SK-N-SH treated with all-trans-retinoic acid at 6 μM for 48 hours (cell line): Measurements from ENCODE around the gene UBE2D4.

Source experiments
- ATAC-seq: fragments of 200-7000 bp; cut with Tn5 transposase; 3 replicates; pipeline ENCODE4 v1.9.1; 2020; ENCODE audit warnings: mild to moderate bottlenecking, moderate library complexity
- ARNTL ChIP-seq: fragments of 450-650 bp; formaldehyde crosslinking; IDR thresholded peaks from 2 replicates; pipeline ENCODE4 v1.5.0; 2020; ENCODE audit warnings: low read depth, mild to moderate bottlenecking, moderate library complexity, borderline replicate concordance
- CSDC2 ChIP-seq: fragments of 250-450 bp; sonication (Bioruptor Pico); IDR thresholded peaks from 2 replicates; pipeline ENCODE4 v1.5.0; 2020; ENCODE audit warnings: mild to moderate bottlenecking, moderate library complexity
- ESRRG ChIP-seq: fragments of 250-450 bp; sonication (Bioruptor Pico); IDR thresholded peaks from 2 replicates; pipeline ENCODE4 v1.6.1; 2021; ENCODE audit warnings: mild to moderate bottlenecking
- GLIS3 ChIP-seq: fragments of 250-450 bp; sonication (Bioruptor Pico); IDR thresholded peaks from 2 replicates; pipeline ENCODE4 v1.5.0; 2020; ENCODE audit warnings: mild to moderate bottlenecking, moderate library complexity
- ISL1 ChIP-seq: fragments of 250-450 bp; sonication (Bioruptor Pico); IDR thresholded peaks from 2 replicates; pipeline ENCODE4 v2.1.2; 2022; ENCODE audit warnings: mild to moderate bottlenecking, moderate library complexity
- OSR1 ChIP-seq: fragments of 250-450 bp; sonication (Bioruptor Pico); IDR thresholded peaks from 2 replicates; pipeline ENCODE4 v1.8.0; 2022; ENCODE audit warnings: moderate library complexity, mild to moderate bottlenecking, inconsistent platforms
- PPARA ChIP-seq: fragments of 250-450 bp; sonication (Bioruptor Pico); IDR thresholded peaks from 2 replicates; pipeline ENCODE4 v1.5.0; 2020; ENCODE audit warnings: mild to moderate bottlenecking, borderline replicate concordance
- RARB ChIP-seq: fragments of 250-450 bp; sonication (Bioruptor Pico); IDR thresholded peaks from 2 replicates; pipeline ENCODE4 v1.8.0; 2021; ENCODE audit warnings: mild to moderate bottlenecking, moderate library complexity
- SNAI2 ChIP-seq: fragments of 250-450 bp; sonication (Bioruptor Pico); IDR thresholded peaks from 2 replicates; pipeline ENCODE4 v1.5.0; 2020; ENCODE audit warnings: mild to moderate bottlenecking, moderate library complexity
- TCF4 ChIP-seq: fragments of 250-450 bp; sonication (Bioruptor Pico); IDR thresholded peaks from 2 replicates; pipeline ENCODE4 v1.8.0; 2021; ENCODE audit warnings: mild to moderate bottlenecking, moderate library complexity, borderline replicate concordance
- TOX ChIP-seq: fragments of 250-450 bp; sonication (Bioruptor Pico); IDR thresholded peaks from 2 replicates; pipeline ENCODE4 v1.8.0; 2021; ENCODE audit warnings: mild to moderate bottlenecking, moderate library complexity, borderline replicate concordance
- ZC3H10 ChIP-seq: fragments of 250-450 bp; sonication (Bioruptor Pico); IDR thresholded peaks from 2 replicates; pipeline ENCODE4 v1.5.1; 2021; ENCODE audit warnings: mild to moderate bottlenecking, moderate library complexity
- ZFP3 ChIP-seq: fragments of 250-450 bp; sonication (Bioruptor Pico); IDR thresholded peaks from 2 replicates; pipeline ENCODE4 v1.5.0; 2020; ENCODE audit warnings: mild to moderate bottlenecking, moderate library complexity
- ZFP30 ChIP-seq: fragments of 450-650 bp; formaldehyde crosslinking; IDR thresholded peaks from 2 replicates; pipeline ENCODE4 v1.5.0; 2022; ENCODE audit warnings: mild to moderate bottlenecking, moderate library complexity
- ZNF70 ChIP-seq: fragments of 450-650 bp; formaldehyde crosslinking; IDR thresholded peaks from 2 replicates; pipeline ENCODE4 v1.5.0; 2020; ENCODE audit warnings: mild to moderate bottlenecking, moderate library complexity
- ZNF8 ChIP-seq: fragments of 450-650 bp; formaldehyde crosslinking; IDR thresholded peaks from 2 replicates; pipeline ENCODE4 v1.5.0; 2020; ENCODE audit warnings: mild to moderate bottlenecking, moderate library complexity
- TF ChIP-seq, protein P1 (sequence below): fragments of 250-450 bp; sonication (Bioruptor Pico); IDR thresholded peaks from 2 replicates; pipeline ENCODE4 v1.8.0; 2020; ENCODE audit warnings: mild to moderate bottlenecking, moderate library complexity, borderline replicate concordance
- TF ChIP-seq, protein P2 (sequence below): fragments of 250-450 bp; sonication (Bioruptor Pico); IDR thresholded peaks from 2 replicates; pipeline ENCODE4 v1.5.1; 2020; ENCODE audit warnings: low read depth, mild to moderate bottlenecking, moderate library complexity
- TF ChIP-seq, protein P3 (sequence below): fragments of 250-450 bp; sonication (Bioruptor Pico); IDR thresholded peaks from 2 replicates; pipeline ENCODE4 v1.5.0; 2020; ENCODE audit warnings: mild to moderate bottlenecking, moderate library complexity

Gene UBE2D4

DNA sequence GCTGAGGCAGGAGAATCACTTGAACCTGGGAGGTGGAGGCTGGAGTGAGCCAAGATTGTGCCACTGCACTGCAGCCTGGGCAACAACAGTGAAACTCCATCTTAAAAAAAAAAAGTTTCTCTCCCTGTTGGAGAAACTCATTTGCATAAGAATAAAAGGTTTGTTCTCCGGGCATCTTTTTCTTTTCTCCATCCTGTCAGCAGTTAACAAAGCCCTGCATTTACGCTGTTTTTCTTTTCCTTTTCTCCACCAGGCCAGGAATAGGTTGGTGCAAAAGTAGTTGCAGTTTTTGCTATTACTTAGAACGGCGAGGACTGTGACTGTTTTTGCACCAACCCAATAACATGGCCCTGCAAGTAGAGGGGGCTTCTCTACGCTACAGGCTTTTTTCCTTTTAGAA, 10.3 kb upstream of the UBE2D4 start (continued):
- TF ChIP-seq, protein P1, sequence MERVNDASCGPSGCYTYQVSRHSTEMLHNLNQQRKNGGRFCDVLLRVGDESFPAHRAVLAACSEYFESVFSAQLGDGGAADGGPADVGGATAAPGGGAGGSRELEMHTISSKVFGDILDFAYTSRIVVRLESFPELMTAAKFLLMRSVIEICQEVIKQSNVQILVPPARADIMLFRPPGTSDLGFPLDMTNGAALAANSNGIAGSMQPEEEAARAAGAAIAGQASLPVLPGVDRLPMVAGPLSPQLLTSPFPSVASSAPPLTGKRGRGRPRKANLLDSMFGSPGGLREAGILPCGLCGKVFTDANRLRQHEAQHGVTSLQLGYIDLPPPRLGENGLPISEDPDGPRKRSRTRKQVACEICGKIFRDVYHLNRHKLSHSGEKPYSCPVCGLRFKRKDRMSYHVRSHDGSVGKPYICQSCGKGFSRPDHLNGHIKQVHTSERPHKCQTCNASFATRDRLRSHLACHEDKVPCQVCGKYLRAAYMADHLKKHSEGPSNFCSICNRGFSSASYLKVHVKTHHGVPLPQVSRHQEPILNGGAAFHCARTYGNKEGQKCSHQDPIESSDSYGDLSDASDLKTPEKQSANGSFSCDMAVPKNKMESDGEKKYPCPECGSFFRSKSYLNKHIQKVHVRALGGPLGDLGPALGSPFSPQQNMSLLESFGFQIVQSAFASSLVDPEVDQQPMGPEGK (CRISPR knock-in tag), result no peak

DNA sequence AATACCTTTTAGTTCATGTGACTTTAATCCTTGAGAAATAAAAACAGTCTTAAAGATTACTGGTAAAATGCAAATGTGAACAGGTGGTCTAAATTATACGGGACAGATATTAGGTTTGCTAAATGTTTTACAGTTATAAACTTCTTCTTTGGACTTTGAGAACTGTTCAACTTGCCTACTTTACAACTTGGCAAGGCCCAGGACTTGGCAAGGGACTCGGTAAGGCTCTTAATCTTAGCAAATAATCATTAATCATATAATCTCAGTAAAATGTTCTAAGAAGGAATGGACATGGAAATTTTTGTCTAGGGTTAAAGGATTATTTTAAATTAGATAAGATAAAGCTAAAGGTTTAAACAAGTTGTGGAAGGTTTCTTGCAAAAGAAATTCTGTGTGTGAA, 4.8 kb upstream of the UBE2D4 start:
- no peak for ATAC-seq
- no peak for TF ChIP-seq TOX (CRISPR knock-in tag)
- TF ChIP-seq PPARA (CRISPR knock-in tag), result no peak
- no peak for TF ChIP-seq ZC3H10 (CRISPR knock-in tag)
- no peak for TF ChIP-seq TCF4 (CRISPR knock-in tag)
- TF ChIP-seq ZFP30 (CRISPR knock-in tag), result no peak
- TF ChIP-seq, protein P2, sequence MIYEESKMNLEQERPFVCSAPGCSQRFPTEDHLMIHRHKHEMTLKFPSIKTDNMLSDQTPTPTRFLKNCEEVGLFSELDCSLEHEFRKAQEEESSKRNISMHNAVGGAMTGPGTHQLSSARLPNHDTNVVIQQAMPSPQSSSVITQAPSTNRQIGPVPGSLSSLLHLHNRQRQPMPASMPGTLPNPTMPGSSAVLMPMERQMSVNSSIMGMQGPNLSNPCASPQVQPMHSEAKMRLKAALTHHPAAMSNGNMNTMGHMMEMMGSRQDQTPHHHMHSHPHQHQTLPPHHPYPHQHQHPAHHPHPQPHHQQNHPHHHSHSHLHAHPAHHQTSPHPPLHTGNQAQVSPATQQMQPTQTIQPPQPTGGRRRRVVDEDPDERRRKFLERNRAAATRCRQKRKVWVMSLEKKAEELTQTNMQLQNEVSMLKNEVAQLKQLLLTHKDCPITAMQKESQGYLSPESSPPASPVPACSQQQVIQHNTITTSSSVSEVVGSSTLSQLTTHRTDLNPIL (CRISPR knock-in tag), result no peak
- TF ChIP-seq OSR1, result no peak
- TF ChIP-seq ZFP3 (CRISPR knock-in tag), result no peak
- TF ChIP-seq ARNTL, result no peak
- TF ChIP-seq CSDC2, result no peak
- TF ChIP-seq SNAI2 (CRISPR knock-in tag), result no peak
- TF ChIP-seq, all 23 proteins: peak for 0

DNA sequence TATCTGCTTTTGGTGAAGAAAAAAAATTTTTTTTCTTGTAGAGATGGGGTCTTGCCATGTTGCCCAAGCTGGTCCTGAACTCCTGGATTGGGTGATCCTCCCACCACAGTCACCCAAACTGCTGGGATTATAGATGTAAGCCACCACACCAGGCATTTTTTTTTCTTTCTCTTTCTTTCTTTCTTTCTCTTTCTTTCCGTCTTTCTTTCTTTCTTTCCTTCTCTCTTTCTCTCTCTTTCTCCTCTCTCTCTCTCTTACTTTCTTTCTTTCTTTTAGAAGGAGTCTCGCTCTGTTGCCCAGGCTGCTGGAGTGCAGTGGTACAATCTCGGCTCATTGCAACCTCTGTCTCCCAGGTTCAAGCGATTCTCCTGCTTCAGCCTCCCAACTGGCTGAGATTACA, 3.5 kb upstream of the UBE2D4 start:
- no peak for ATAC-seq
- TF ChIP-seq TOX (CRISPR knock-in tag) (no peak), RARB (CRISPR knock-in tag) (no peak), SNAI2 (CRISPR knock-in tag) (no peak)
- TF ChIP-seq, all 23 proteins: peak for 0

DNA sequence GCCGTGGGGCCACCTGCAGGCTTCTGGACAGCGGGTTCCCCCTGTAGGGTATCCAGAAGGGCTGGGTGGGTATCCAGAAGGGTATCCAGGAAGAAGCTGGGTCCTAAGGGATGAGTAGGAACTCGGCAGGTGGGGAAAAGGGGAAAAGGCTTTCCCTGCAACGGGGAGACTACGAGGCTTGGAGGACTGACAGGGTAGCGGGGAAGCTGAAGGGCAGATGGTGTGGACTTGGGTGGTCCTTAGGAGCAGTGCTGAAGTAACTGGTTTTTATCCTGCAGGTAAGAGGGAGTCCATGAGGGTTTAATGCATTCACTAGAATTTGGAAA, 525 bp downstream of the UBE2D4 start:
- ATAC-seq, result peak; percentile 54
- no peak; the same call in 1 of the 2 replicates for TF ChIP-seq ZFP3 (CRISPR knock-in tag)
- TF ChIP-seq, protein P2 (CRISPR knock-in tag), result no peak
- TF ChIP-seq, protein P1 (CRISPR knock-in tag), result no peak
- no peak for TF ChIP-seq ARNTL
- TF ChIP-seq GLIS3 (CRISPR knock-in tag), result no peak
- no peak for TF ChIP-seq ZNF8
- TF ChIP-seq SNAI2 (CRISPR knock-in tag), result no peak
- no peak for TF ChIP-seq ESRRG (CRISPR knock-in tag)
- TF ChIP-seq, protein P3, sequence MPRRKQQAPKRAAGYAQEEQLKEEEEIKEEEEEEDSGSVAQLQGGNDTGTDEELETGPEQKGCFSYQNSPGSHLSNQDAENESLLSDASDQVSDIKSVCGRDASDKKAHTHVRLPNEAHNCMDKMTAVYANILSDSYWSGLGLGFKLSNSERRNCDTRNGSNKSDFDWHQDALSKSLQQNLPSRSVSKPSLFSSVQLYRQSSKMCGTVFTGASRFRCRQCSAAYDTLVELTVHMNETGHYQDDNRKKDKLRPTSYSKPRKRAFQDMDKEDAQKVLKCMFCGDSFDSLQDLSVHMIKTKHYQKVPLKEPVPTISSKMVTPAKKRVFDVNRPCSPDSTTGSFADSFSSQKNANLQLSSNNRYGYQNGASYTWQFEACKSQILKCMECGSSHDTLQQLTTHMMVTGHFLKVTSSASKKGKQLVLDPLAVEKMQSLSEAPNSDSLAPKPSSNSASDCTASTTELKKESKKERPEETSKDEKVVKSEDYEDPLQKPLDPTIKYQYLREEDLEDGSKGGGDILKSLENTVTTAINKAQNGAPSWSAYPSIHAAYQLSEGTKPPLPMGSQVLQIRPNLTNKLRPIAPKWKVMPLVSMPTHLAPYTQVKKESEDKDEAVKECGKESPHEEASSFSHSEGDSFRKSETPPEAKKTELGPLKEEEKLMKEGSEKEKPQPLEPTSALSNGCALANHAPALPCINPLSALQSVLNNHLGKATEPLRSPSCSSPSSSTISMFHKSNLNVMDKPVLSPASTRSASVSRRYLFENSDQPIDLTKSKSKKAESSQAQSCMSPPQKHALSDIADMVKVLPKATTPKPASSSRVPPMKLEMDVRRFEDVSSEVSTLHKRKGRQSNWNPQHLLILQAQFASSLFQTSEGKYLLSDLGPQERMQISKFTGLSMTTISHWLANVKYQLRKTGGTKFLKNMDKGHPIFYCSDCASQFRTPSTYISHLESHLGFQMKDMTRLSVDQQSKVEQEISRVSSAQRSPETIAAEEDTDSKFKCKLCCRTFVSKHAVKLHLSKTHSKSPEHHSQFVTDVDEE (CRISPR knock-in tag), result no peak
- TF ChIP-seq PPARA (CRISPR knock-in tag), result no peak
- TF ChIP-seq ISL1 (CRISPR knock-in tag), result no peak
- no peak for TF ChIP-seq ZNF70 (CRISPR knock-in tag)
